Stimulated activated naive CD8-positive, alpha-beta T cell treated with anti-CD3 and anti-CD28 coated beads, Interleukin-15, amount 100 ng/mL, for 72 hours (primary cell): ENCODE measurements around the gene PDE4D.
A peak's percentile ranks its signal among the peaks of the same experiment; 100 is the strongest.
"Not testable (repeated sequence)": the region's sequence is repeated elsewhere in the genome, so short reads cannot be mapped to it uniquely, and the experiment has no call there.

Experiments
- ATAC-seq: fragments of 150-1000 bp; cut with Tn5 transposase; 2 replicates; pipeline ENCODE4 v1.10.0; 2021; ENCODE audit warnings: mild to moderate bottlenecking, moderate library complexity
- DNase-seq, 2 donors: peaks; one replicate each; pipeline ENCODE4 v3.0.0; 2021 to 2022
- H3K27ac Mint-ChIP-seq, 2 donors: one replicate each; pipeline ENCODE4 v1.8.0; 2022; ENCODE audit warnings: mild to moderate bottlenecking in 2 of 2, mixed read lengths in 2 of 2, moderate library complexity in 2 of 2
- H3K27me3 Mint-ChIP-seq: one replicate; pipeline ENCODE4 v1.8.0; 2022; ENCODE audit warnings: mixed read lengths
- H3K4me1 Mint-ChIP-seq: one replicate; pipeline ENCODE4 v1.8.0; 2022; ENCODE audit warnings: mild to moderate bottlenecking, mixed read lengths
- H3K4me3 Mint-ChIP-seq, 2 donors: one replicate each; pipeline ENCODE4 v1.8.0; 2022; ENCODE audit warnings: mild to moderate bottlenecking in 2 of 2, mixed read lengths in 2 of 2, moderate library complexity in 1 of 2
- H3K9me3 Mint-ChIP-seq, 2 donors: one replicate each; pipeline ENCODE4 v1.8.0; 2022; ENCODE audit warnings: mixed read lengths in 2 of 2

PDE4D gene

DNA sequence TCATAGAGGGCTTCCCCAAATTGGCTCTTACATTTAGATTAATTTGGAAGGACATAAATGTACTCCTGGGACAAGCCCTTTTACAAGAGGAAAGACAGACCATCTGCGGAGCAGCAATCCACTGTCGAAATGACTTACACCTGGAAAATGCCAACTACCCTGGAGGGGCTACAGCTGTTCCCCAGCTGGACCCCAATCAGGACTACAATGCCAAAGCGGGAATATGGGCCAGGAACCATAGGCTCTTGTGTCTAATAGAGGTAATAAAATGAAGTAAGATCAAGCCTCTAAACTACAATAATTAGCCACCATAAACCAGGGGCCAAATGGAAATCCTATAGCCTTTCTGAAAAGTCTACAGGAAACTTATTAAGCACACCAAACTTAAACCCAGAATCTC is 581.3 kb downstream of the PDE4D start:
- Mint-ChIP-seq H3K27me3 (peaks cover 8% of the 10 kb centered on the region), H3K4me1 (no peaks in the 10 kb centered on the region), H3K4me3 (no peak overlapping the region), H3K27ac (no peak overlapping the region), H3K9me3 (peaks cover 0 to 7% of the 10 kb centered on the region in 2 donors)
- DNase-seq (no peak), ATAC-seq (no peak)

DNA sequence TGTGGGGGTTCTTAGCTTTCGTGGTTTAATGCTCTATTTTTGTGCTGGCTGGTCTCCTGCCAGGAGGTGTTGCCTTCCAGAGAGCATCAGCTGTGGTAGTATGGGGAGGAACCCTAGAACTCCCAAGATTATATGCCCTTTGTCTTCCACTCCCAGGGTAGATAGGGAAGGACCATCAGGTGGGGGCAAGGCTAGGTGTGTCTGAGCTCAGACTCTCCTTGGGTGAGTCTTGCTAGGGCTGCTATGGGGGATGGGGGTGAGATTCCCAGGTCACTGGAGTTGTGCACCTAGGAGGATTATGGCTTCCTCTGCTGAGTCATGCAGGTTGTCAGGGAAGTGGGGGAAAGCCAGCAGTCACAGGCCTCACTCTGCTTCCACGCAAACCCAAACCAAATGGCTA is 584.8 kb downstream of the PDE4D start:
- not testable (repeated sequence) for DNase-seq, H3K4me3 Mint-ChIP-seq, H3K9me3 Mint-ChIP-seq, ATAC-seq, H3K27me3 Mint-ChIP-seq, H3K27ac Mint-ChIP-seq, H3K4me1 Mint-ChIP-seq

DNA sequence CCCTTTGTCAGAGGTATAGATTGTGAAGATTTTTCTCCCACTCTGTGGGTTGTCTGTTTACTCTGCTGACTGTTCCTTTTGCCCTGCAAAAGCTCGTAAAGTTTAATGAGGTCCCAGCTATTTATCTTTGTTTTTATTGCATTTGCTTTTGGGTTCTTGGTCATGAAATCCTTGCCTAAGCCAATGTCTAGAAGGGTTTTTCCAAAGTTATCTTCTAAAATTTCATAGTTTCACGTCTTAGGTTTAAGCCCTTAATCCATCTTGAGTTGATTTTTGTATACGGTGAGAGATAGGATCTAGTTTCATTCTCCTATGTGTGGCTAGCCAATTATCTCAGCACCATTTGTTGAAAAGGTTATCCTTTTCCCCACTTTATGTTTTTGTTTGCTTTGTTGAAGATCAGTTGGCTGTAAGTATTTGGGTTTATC is 590.2 kb downstream of the PDE4D start:
- not testable (repeated sequence) for H3K27me3 Mint-ChIP-seq, H3K27ac Mint-ChIP-seq, H3K4me1 Mint-ChIP-seq, DNase-seq, ATAC-seq, H3K4me3 Mint-ChIP-seq
- peaks cover 14 to 28% of the 10 kb centered on the region in 2 donors for H3K9me3 Mint-ChIP-seq

DNA sequence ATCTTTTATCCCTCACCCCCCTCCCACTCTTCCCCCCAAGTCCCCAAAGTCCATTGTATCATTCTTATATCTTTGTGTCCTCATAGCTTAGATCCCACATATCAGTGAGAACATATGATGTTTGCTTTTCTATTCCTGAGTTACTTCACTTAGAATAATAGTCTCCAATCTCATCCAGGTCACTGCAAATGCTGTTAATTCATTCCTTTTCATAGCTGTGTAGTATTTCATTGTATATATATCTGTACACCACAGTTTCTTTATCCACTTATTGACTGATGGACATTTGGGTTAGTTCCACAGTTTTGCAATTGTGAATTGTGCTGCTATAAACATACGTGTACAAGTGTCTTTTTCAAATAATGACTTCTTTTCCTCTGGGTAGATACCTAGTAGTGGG is 591.0 kb downstream of the PDE4D start:
- H3K27me3 Mint-ChIP-seq, H3K4me3 Mint-ChIP-seq, H3K4me1 Mint-ChIP-seq, DNase-seq, ATAC-seq, H3K27ac Mint-ChIP-seq: not testable (repeated sequence)
- peaks cover 14 to 28% of the 10 kb centered on the region in 2 donors for H3K9me3 Mint-ChIP-seq

DNA sequence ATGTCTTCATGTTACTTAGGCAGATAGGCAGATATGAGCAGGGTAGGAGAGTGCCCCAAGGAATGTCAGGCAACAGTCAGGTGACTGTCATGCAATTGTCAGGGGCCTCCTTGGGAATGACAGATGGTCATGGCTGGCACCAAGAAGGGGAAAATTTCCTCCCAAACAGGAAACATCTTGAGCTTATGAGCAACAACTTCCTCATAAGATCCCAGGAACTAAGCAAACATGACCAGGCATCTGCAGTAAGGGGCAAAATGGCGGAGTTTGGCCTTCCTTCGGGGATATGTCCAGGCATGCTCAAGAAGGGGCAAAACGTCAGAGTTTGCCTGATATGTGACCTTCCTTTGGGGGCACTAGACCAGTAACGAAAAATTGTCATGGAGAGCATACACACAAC is 591.8 kb downstream of the PDE4D start:
- peak overlapping the region in 1 of 2 donors; percentile 27 for H3K27ac Mint-ChIP-seq
- H3K9me3 Mint-ChIP-seq, result peaks cover 14 to 28% of the 10 kb centered on the region in 2 donors
- H3K4me1 Mint-ChIP-seq, result peaks cover 9% of the 10 kb centered on the region
- no peaks in the 10 kb centered on the region for H3K27me3 Mint-ChIP-seq
- no peak for DNase-seq
- ATAC-seq, result no peak
- no peak overlapping the region for H3K4me3 Mint-ChIP-seq

DNA sequence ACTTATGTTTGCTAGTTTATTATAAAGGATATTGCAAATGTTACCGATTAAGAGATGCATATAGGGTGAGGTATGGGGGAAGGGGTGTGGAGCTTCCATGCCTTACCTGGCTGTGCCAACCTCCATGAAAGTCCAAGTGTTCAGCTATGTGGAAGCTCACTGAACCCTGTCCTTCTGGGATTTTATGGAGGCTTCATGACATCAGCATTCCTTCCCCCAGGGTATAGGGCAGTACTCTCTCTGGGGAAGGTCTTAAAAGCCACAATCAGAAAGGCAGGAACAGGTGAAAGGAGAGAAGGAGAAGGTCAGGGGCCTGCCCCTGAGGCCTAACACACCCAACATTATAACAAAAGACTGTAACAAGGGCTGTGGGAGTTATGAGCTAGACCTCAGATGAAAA is 592.6 kb downstream of the PDE4D start:
- H3K27ac Mint-ChIP-seq, result no peak overlapping the region
- H3K4me1 Mint-ChIP-seq, result peaks cover 14% of the 10 kb centered on the region
- ATAC-seq (no peak), DNase-seq (no peak)
- H3K9me3 Mint-ChIP-seq, result peaks cover 14 to 28% of the 10 kb centered on the region in 2 donors
- H3K27me3 Mint-ChIP-seq, result no peaks in the 10 kb centered on the region
- no peak overlapping the region for H3K4me3 Mint-ChIP-seq

DNA sequence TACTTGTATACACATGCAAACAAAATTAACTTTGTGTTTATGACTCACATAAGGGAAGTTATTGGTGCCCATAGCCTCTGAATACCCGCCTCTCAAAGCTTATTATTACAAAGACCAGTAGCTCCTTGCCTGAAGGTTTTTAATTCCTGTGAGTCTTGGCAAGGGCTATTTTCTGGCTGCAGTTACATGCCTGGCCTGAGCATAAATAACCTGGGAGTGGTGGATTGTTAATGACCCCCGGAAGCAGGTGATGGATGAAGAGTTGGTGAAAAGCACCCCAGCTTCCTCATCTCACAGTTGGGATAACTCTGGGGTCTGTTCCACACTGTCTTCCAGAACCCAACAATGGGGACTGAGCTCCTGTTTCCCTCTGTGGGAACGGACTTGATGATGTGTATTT is 594.5 kb downstream of the PDE4D start:
- H3K27me3 Mint-ChIP-seq, result no peaks in the 10 kb centered on the region

DNA sequence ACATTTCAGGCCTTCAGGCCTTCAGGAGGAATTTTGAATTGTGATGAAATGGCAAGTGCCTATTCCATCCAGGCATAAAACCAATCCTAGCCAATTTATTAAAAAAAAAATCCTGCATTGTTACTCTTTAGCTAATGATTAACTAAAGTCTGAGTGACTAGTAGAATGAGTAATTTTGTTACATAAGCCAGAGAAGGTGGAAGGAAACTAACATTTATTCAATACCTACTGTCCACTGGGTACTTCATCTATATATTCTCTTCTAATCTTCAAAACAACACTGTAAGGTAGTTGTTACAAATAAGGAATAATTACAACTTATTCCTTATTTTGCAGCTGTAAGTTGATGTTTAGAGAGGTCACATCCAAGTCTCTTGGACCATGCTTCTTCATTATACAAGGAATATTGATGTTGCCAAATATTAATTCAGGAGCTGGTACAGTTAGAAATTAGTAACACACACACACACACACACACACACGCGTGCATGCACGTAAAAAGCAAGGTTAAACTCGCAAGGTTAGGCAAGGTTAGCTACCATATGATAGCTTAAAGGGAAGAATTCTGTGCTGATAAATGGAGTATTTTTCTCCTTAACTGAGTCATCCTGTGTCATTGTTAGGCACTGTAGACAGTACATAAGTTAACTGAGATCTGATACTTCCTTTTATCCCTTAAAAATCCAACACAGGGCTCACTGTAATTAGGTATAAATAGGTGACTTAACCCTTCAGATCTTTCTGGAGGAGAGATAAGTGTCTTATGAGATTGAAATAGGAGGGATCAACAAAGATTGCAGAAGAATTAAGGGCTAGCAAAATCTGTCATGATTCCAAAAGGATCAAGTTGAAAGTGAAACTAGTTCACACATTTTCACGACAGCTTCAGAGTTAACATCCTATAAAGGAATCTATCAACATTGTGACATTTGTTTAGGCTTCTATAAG is 596.9 kb downstream of the PDE4D start:
- peaks cover 4 to 5% of the 10 kb centered on the region in 2 donors for H3K9me3 Mint-ChIP-seq

More for the DNA sequence above, 594.5 kb downstream of the PDE4D start:
- Mint-ChIP-seq H3K9me3 (peaks cover 14 to 28% of the 10 kb centered on the region in 2 donors), H3K4me3 (no peak overlapping the region), H3K4me1 (peaks cover 14% of the 10 kb centered on the region), H3K27ac (no peak overlapping the region)
- no peak for DNase-seq
- ATAC-seq, result no peak

DNA sequence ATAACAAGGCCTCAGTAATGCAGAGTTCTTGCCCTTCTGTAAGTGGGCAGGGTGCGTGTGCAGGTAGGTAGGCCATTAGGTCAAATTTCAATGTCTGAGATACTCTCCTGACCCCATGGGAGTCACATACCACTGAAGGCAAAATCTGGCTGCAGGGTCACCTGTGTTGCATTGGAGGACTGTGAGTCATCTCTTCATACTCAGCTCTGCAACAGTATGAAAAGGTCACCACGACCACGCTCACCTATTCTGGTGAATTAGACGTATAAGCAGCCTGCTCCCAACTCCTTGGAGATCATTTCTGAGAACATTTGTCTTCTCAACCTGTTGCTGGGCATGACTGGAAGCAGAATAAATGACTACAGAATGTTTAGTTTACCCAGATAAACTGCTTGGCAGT is 599.8 kb downstream of the PDE4D start:
- Mint-ChIP-seq H3K27ac (no peak overlapping the region), H3K27me3 (no peaks in the 10 kb centered on the region), H3K4me1 (peaks cover 14% of the 10 kb centered on the region), H3K4me3 (no peak overlapping the region), H3K9me3 (no peaks in the 10 kb centered on the region)
- DNase-seq, result no peak
- ATAC-seq, result no peak

More for the DNA sequence above, 596.9 kb downstream of the PDE4D start:
- Mint-ChIP-seq H3K27ac (no peak overlapping the region), H3K27me3 (no peaks in the 10 kb centered on the region), H3K4me1 (peaks cover 14% of the 10 kb centered on the region), H3K4me3 (peak overlapping the region in 1 of 2 donors; percentile 6)
- DNase-seq (no peak), ATAC-seq (no peak)

DNA sequence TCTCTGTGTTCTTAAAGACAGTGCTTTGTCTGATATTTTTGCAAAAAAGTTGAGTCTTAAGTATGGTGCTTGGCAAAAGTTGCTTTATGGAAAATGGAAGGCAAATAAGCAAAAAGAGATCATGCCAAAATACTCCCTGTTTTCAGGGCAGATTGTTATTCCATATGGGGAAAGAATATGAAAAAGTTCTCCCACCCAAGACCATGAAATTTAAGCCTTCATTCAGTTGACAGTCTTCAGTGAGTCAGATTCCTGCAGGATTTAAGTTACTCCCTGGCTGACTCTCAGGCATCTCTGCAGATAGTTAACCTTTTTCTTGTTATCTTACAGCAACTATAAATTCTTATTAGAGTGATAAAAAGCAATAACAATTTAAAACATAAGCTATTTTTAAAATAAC is 601.6 kb downstream of the PDE4D start:
- Mint-ChIP-seq H3K4me1 (peaks cover 6% of the 10 kb centered on the region), H3K9me3 (no peaks in the 10 kb centered on the region), H3K27ac (no peak overlapping the region), H3K4me3 (no peak overlapping the region), H3K27me3 (no peaks in the 10 kb centered on the region)
- DNase-seq (no peak), ATAC-seq (no peak)

DNA sequence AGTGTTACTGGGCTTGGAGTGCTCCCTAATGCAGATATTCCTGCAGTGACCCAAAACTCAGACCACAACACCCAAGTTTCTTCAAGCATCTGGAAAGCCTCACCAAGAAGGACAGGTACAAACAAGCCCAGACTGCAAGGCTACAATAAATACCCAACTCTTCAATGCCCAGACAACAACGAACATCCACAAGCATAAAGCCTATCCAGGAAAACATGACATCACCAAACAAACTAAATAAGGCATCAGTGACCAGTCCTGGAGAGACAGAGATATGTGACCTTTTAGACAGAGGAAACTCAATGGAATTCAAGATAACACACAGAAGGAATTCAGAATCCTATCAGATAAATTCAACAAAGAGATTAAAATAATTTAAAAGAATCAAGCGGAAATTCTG is 605.6 kb downstream of the PDE4D start:
- H3K27ac Mint-ChIP-seq, result peak overlapping the region in 1 of 2 donors; percentile 0
- H3K9me3 Mint-ChIP-seq, result no peaks in the 10 kb centered on the region
- no peaks in the 10 kb centered on the region for H3K27me3 Mint-ChIP-seq
- no peak for ATAC-seq
- no peak overlapping the region for H3K4me3 Mint-ChIP-seq
- H3K4me1 Mint-ChIP-seq, result no peaks in the 10 kb centered on the region
- no peak for DNase-seq

DNA sequence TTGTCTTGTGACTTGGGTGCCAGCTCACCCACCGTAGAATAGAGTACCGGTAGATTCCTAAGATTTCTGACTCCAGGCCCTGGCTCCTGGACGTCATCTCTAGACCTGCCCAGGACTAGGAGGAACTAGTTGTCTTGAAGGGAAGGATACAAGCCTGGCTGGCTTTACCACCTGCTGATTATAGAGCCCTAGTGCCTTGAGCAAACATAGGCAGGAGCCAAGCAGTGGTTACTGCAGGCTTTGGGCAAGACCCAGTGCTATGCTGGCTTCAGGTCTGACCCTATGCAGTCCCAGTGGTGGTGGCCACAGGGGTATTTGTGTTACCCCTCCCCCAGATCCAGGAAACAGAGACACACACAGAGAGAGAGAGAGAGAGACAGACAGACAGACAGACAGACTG is 606.2 kb downstream of the PDE4D start:
- ATAC-seq, result no peak
- Mint-ChIP-seq H3K9me3 (no peaks in the 10 kb centered on the region), H3K4me3 (no peak overlapping the region), H3K27me3 (no peaks in the 10 kb centered on the region), H3K4me1 (no peaks in the 10 kb centered on the region), H3K27ac (no peak overlapping the region)
- no peak for DNase-seq

DNA sequence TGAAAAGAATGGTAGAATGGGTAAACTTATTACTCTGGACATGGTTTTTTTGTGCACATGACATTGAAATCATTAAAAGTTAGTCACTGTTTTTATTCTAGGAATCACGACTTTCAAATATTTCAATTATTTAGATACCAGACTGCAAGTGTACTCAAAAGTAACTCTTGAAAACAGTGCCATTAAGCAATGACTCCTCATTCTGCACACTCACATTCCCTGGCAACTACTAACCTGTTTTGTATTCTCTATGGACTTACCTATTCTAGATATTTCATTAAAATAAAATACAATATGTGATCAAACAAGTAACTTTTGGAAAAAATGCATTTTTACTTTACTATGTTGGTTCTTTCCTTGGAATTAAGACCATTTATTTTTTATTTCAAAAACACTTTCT is 607.0 kb downstream of the PDE4D start:
- no peaks in the 10 kb centered on the region for H3K27me3 Mint-ChIP-seq
- no peak for ATAC-seq
- H3K4me3 Mint-ChIP-seq, result no peak overlapping the region
- H3K27ac Mint-ChIP-seq, result no peak overlapping the region
- no peaks in the 10 kb centered on the region for H3K4me1 Mint-ChIP-seq
- no peak for DNase-seq
- H3K9me3 Mint-ChIP-seq, result no peaks in the 10 kb centered on the region

DNA sequence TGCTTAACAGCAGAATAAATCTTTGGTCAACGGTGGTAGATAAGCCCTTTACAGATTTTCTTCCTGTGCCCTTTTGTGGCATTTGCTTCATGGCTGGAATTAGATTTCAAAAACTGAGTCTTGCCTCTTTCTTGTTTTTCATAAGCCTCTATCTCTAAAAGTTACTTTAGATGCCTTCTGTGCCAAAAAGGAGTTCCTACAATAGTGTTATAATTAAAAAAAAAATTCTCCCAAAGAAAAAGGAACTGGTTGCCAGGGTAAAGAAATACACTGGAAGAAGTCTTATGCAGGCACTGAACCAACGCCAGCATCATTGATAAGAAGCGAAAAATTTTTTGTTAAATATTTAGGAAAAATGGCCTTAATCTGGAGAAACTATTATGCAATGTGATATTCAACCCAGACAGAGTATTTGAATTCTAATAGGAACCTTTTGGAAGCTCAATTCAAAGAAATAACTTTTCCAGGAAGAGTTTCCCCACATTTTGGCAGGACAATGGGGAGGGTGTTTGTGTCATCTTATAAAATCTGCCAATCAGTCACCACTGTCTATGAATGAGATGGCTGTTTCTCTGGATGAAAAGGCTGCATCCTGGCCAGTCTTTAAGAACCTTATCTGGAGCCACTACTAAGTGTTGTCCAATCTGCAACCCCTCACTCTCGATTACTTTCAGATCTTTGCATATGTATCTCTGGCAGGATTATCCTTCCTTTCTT is 608.1 kb downstream of the PDE4D start:
- ATAC-seq, result no peak
- H3K4me1 Mint-ChIP-seq, result no peaks in the 10 kb centered on the region
- H3K4me3 Mint-ChIP-seq, result no peak overlapping the region
- no peaks in the 10 kb centered on the region for H3K27me3 Mint-ChIP-seq
- no peak overlapping the region for H3K27ac Mint-ChIP-seq
- DNase-seq, result no peak
- H3K9me3 Mint-ChIP-seq, result no peaks in the 10 kb centered on the region

DNA sequence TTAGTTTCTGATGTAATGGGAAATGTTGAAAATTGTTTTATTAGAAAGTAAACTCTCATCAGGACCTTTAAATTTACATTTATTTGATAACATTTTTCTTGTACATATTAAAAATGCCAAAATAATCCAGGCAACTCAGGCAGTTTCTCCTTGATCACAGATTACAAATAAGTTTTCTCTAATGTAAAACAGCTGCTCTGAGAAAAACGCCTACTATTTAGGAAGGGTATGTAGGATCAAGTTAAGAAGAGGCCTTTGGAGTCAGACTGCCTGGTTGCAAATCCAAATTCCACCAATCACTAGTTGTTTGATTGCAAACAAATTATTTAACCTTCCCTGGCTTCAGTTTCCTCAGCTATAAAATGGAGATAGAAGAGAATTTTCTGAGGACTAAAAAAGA is 610.8 kb downstream of the PDE4D start:
- DNase-seq (no peak), ATAC-seq (no peak)
- Mint-ChIP-seq H3K4me1 (no peaks in the 10 kb centered on the region), H3K9me3 (no peaks in the 10 kb centered on the region), H3K4me3 (no peak overlapping the region), H3K27ac (no peak overlapping the region), H3K27me3 (peaks cover 3% of the 10 kb centered on the region)

DNA sequence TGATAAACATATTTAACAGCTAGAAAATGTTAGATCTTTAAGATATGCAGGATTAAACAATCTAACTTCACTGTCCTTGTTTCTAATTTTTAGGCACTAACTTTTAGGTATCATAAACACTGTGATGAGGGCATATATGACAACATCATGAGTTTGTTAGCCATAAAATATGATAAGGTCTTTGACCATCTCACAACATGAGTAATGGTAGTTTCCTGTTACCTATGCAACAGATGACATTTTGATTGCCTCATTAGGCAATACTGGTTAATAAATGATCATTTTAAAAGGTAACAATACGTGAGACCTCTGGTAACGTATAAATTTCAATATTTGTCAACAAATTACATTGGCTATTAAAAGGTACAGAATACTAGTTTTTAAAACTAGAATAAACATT is 613.5 kb downstream of the PDE4D start:
- Mint-ChIP-seq H3K27ac (no peak overlapping the region), H3K9me3 (no peaks in the 10 kb centered on the region), H3K4me1 (peaks cover 10% of the 10 kb centered on the region), H3K27me3 (peaks cover 23% of the 10 kb centered on the region), H3K4me3 (no peak overlapping the region)
- no peak for ATAC-seq
- DNase-seq, result no peak
